HCT116 (cell line): ENCODE results near the gene HAUS6.

Experiments
- CEBPB ChIP-seq: IDR thresholded peaks from 2 replicates; pipeline ENCODE4 v1.6.1; 2012; ENCODE audit warnings: low read depth
- EZH2 ChIP-seq: fragments of 200-600 bp; sonication (generic); IDR thresholded peaks from 2 replicates; pipeline ENCODE4 v1.6.1; 2017; ENCODE audit warnings: antibody characterized with exemption, mixed run types
- POLR2A ChIP-seq: IDR thresholded peaks from 2 replicates; pipeline ENCODE4 v1.7.0; 2011; ENCODE audit warnings: borderline replicate concordance; ENCODE audit not compliant: insufficient read depth, insufficient read length; ENCODE audit errors: extremely low read depth
- POLR2AphosphoS5 ChIP-seq: IDR thresholded peaks from 2 replicates; pipeline ENCODE4 v1.6.1; 2011; ENCODE audit warnings: mild to moderate bottlenecking, low read depth, low read length, moderate library complexity
- RAD21 ChIP-seq: IDR thresholded peaks from 2 replicates; pipeline ENCODE4 v1.6.1; 2012; ENCODE audit warnings: low read depth, mild to moderate bottlenecking
- SIN3A ChIP-seq: IDR thresholded peaks from 2 replicates; pipeline ENCODE4 v1.6.1; 2012; ENCODE audit warnings: low read depth
- SP1 ChIP-seq: IDR thresholded peaks from 2 replicates; pipeline ENCODE4 v1.6.1; 2012; ENCODE audit warnings: low read depth
- TCF7L2 ChIP-seq: IDR thresholded peaks from 2 replicates; pipeline ENCODE4 v1.7.0; 2011; ENCODE audit warnings: borderline replicate concordance, inconsistent platforms; ENCODE audit not compliant: insufficient read depth, insufficient read length; ENCODE audit errors: extremely low read depth
- ZFX ChIP-seq: fragments of 450-650 bp; IDR thresholded peaks from 2 replicates; pipeline ENCODE4 v1.6.1; 2017
- TF ChIP-seq, protein P1 (sequence below), 3 experiments: fragments of 200-600 bp in 1 of 3; sonication (generic) in 1 of 3; IDR thresholded peaks in 2 of 3; conservative IDR thresholded peaks in 1 of 3; 2 replicates each; pipeline ENCODE4 v1.5.1; 2012 to 2017; ENCODE audit warnings: low read depth in 2 of 3, low read length in 2 of 3, antibody characterized with exemption in 1 of 3, borderline replicate concordance in 1 of 3, control low read depth in 1 of 3, mild to moderate bottlenecking in 1 of 3, mixed read lengths in 1 of 3, mixed run types in 1 of 3, moderate library complexity in 1 of 3; ENCODE audit not compliant: insufficient read depth in 1 of 3
- TF ChIP-seq, protein P2 (sequence below): IDR thresholded peaks from 2 replicates; pipeline ENCODE4 v1.6.1; 2012; ENCODE audit warnings: low read depth

DNA sequence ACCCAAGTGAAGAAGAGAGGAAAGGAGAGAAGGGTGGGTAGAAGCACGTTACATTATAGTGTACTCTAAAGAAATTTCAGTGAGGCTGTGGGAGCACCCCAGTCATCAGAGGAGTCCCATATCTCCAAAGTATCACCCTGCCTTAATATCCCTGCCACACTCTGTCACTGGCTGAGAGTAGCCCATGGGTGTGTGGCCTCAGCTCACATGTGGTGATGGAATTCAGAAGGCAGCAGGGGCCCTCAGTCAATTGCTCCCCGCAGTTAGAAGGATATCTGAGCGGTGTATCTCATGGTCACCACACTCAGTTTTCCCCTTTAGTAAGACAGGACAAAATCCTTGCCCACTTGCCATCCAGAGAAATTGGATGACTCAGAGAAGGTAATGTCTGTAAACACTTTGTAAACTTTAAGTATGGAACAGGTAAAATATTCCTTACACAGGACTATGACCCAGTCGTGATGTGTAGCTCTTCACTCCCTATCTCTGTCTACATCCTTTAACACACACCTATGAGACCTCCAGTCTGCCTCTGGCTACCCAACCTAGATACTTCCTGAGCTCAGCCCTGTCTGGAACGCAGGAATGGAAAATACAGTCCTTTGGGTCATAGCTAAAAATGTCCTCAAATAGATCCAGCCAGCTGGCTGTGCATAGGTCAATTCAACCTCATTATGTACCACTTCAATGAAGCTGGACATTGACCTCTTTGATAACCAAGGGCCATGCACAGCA lies 48.9 kb upstream of the HAUS6 start:
- TF ChIP-seq TCF7L2 (no peak), ZFX (no peak), POLR2AphosphoS5 (no peak), RAD21 (no peak), POLR2A (no peak), EZH2 (no peak), SP1 (no peak), CEBPB (no peak), SIN3A (no peak)
- TF ChIP-seq, protein P1, sequence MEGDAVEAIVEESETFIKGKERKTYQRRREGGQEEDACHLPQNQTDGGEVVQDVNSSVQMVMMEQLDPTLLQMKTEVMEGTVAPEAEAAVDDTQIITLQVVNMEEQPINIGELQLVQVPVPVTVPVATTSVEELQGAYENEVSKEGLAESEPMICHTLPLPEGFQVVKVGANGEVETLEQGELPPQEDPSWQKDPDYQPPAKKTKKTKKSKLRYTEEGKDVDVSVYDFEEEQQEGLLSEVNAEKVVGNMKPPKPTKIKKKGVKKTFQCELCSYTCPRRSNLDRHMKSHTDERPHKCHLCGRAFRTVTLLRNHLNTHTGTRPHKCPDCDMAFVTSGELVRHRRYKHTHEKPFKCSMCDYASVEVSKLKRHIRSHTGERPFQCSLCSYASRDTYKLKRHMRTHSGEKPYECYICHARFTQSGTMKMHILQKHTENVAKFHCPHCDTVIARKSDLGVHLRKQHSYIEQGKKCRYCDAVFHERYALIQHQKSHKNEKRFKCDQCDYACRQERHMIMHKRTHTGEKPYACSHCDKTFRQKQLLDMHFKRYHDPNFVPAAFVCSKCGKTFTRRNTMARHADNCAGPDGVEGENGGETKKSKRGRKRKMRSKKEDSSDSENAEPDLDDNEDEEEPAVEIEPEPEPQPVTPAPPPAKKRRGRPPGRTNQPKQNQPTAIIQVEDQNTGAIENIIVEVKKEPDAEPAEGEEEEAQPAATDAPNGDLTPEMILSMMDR (IDR thresholded peaks at IDR 0.05 in 2 of 3, conservative IDR thresholded peaks at IDR 0.05 in 1 of 3; ENCODE audit: borderline replicate concordance in 1 of 3, insufficient read depth in 1 of 3, low read depth in 2 of 3, low read length in 2 of 3) = no peak
- TF ChIP-seq, protein P2, sequence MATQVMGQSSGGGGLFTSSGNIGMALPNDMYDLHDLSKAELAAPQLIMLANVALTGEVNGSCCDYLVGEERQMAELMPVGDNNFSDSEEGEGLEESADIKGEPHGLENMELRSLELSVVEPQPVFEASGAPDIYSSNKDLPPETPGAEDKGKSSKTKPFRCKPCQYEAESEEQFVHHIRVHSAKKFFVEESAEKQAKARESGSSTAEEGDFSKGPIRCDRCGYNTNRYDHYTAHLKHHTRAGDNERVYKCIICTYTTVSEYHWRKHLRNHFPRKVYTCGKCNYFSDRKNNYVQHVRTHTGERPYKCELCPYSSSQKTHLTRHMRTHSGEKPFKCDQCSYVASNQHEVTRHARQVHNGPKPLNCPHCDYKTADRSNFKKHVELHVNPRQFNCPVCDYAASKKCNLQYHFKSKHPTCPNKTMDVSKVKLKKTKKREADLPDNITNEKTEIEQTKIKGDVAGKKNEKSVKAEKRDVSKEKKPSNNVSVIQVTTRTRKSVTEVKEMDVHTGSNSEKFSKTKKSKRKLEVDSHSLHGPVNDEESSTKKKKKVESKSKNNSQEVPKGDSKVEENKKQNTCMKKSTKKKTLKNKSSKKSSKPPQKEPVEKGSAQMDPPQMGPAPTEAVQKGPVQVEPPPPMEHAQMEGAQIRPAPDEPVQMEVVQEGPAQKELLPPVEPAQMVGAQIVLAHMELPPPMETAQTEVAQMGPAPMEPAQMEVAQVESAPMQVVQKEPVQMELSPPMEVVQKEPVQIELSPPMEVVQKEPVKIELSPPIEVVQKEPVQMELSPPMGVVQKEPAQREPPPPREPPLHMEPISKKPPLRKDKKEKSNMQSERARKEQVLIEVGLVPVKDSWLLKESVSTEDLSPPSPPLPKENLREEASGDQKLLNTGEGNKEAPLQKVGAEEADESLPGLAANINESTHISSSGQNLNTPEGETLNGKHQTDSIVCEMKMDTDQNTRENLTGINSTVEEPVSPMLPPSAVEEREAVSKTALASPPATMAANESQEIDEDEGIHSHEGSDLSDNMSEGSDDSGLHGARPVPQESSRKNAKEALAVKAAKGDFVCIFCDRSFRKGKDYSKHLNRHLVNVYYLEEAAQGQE = no peak
